GM19463 (cell line): Measurements from ENCODE around the gene CHDH.

Experiments
- ATAC-seq: cut with Tn5 transposase; IDR thresholded peaks from one replicate; pipeline ENCODE4 v1.9.1; 2021; ENCODE audit warnings: mild to moderate bottlenecking, moderate library complexity; ENCODE audit not compliant: unreplicated experiment

CHDH gene

DNA sequence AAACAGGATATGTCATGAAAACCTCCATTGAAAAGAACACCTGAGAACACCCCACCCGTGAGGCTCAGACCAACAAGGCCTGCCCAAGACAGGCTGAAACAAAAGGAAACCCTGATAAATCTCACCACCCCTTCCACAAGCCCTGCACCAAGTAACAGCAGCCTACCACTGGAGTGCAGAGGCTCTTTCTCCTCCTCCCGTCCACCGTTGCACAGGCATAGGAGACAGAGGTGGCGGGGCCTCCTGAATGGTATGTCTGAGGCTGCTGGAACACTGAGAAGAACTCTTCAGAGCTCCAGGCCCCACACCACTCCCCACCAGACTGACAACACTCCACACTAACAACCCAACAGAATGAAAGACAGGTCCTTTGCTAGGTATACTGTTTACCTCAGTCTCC lies 21.4 kb downstream of the CHDH start:
- ATAC-seq = no peak

DNA sequence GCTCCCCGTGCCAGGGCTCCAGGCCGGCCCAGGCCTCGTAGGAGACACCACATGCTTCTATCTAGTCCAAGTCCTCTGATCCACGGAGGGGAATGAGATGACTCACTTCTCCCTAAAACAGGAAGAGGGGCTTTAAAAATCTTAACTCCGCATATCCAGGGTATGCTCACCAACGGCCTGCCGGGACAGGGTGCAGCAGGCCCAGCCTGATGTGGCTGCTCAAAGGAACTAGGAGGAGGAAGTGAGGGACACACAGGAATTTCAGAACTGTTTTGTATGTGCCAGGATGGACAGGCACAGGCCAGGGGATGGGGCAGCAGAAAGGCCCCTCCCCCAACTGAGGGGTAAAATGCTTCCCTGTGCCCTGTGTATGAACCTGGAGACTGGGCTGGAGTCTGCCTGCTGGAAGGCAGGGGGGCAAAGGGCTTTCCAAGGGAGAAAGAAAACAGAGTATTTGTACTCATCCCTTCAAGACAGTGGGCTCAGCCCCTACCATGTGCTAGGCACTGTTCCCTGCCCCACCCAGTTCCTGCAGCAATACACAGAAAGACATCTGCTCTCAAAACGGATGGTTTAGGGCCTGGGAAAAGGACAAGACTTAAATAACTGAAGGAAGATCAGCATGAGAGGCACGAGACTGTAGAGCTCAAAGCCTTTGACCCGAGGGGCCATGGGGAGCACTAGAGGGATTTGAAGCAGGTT lies 22.1 kb downstream of the CHDH start:
- no peak for ATAC-seq

GRCh38 chr3:53823026-53823955 lies 22.9 kb downstream of the CHDH start:
- no peak for ATAC-seq

DNA sequence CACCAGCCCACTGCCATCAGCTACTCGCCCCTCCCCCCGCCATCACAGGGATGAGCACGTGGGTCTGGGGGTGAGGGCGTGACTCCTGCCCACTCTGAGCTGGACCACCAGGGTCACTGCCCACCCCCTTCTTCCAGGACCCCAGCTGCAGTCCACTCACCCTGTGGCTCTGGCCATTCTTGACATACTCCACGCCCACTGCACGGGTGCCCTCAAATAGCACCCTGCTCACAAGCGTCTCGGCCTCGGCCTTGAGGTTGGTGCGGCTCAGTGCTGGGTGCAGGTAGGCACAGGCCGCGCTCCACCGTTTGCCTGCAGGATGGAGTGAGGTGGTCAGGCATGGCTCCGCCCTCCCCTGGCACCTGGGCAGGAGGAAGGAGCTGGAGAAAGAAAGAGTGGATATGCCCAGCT lies 23.9 kb downstream of the CHDH start:
- no peak for ATAC-seq

- ATAC-seq = no peak
Measured at GRCh38 chr3:53821631-53822121, 24.5 kb downstream of the CHDH start.

GRCh38 chr3:53820756-53821580 lies 25.3 kb downstream of the CHDH start:
- ATAC-seq = no peak

DNA sequence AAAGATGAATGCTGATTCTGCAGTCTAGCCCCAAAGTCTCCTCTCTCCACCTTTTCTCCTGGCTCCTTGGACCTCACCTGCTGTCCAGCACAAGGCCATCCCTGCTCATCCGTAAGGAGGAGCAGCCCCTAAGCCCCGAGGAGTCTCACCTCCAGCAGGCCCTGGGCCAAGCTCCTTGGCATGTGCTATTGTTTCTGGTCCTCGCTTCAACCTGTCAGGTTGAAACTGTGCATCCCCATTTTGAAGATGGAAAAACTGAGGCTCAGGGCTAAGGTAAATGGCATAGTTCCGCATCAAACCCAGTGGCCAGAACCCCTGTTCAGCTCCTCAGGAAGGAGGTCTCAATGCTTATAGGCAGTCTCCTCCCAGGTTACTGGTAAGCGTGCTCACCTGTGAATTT lies 26.1 kb downstream of the CHDH start:
- ATAC-seq = no peak

- ATAC-seq = no peak
Measured at GRCh38 chr3:53819163-53819868, 26.9 kb downstream of the CHDH start.

GRCh38 chr3:53818221-53819162 lies 27.7 kb downstream of the CHDH start:
- no peak for ATAC-seq

GRCh38 chr3:53817809-53818208 lies 28.4 kb downstream of the CHDH start:
- no peak for ATAC-seq

DNA sequence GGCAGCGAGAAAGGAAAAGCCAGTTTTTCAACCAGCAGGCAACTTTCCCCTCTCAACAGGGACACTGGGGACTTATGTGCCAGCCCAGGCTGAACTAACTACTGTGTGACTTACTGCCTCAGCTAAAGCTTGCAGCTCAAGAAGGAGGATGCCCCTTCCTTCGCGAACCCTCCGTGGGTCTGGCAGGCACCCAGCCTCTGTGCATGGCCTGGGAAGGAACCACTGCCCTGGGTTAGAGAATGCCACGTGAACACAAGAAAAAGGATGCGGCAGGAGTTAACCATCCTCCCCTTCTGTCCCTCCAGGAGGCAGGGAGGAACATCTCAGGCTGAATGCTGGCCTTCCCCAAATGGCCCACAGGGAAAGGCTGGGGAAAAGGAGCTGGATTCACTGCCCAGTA lies 29.0 kb downstream of the CHDH start:
- ATAC-seq = no peak

GRCh38 chr3:53816425-53816824 lies 29.8 kb downstream of the CHDH start:
- no peak for ATAC-seq

DNA sequence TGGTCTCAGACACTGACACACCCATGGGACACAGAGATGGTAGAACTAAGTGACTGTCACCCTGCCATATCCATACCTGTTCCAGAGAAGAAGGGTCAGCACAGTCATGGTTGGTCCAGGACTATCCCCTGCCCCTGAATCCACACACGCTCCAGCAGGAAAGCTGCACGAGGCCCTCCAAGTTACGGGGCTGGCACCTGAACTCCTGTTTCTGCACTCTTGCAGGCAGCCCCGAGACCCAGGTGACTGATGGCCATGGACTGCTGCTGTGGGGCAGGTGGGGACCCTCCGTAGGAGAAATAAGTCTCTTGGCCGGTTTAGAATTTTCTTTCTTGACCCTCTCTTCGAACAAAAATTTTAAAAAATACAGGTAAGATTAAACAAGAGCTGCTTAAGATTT lies 30.6 kb downstream of the CHDH start:
- ATAC-seq = no peak

- ATAC-seq = no peak
Measured at GRCh38 chr3:53815067-53815466, 31.2 kb downstream of the CHDH start.

- ATAC-seq = no peak
Measured at GRCh38 chr3:53813876-53814275, 32.3 kb downstream of the CHDH start.

DNA sequence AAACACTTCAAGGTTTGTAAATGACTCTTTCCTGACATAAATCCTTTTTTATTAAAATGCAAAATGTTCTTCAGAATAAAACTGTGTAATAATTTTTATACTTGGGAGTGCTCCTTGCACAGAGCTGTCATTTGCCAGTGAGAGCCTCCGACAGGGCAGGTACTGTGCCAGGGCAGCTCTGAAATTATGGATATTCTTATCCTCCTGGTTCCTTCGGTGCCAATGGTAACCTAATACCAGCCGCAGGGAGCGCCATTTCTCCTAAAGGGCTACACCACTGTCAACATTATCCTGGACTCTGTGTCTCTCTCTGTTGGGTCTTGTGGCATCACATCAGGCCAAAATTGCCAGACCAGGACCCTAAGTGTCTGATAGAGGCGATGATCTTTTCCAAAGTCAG lies 33.0 kb downstream of the CHDH start:
- no peak for ATAC-seq

DNA sequence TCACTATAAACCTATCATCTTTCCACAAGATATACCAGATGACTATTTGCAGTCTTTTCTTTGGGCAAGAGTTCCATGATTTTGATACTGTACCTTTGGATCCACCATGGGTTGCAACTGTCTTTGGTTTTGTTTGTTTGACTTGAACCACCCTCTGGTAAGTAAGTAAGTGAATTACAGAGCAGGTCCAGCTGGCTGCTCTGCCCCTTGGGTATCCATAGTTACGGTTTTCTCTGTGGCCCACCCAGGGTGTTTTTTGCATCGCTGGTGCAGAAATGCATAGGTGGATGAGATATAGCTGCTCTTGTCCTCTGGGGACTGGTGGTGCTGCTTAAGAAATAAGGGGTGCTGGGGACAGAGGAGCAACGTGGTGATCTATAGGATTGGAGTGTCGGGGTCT lies 33.8 kb downstream of the CHDH start:
- ATAC-seq = no peak

DNA sequence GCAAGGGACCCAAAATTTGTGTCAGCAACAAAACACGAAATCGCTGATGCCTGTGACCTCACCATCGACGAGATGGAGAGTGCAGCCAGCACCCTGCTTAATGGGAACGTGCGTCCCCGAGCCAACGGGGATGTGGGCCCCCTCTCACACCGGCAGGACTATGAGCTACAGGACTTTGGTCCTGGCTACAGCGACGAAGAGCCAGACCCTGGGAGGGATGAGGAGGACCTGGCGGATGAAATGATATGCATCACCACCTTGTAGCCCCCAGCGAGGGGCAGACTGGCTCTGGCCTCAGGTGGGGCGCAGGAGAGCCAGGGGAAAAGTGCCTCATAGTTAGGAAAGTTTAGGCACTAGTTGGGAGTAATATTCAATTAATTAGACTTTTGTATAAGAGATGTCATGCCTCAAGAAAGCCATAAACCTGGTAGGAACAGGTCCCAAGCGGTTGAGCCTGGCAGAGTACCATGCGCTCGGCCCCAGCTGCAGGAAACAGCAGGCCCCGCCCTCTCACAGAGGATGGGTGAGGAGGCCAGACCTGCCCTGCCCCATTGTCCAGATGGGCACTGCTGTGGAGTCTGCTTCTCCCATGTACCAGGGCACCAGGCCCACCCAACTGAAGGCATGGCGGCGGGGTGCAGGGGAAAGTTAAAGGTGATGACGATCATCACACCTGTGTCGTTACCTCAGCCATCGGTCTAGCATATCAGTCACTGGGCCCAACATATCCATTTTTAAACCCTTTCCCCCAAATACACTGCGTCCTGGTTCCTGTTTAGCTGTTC lies 34.9 kb downstream of the CHDH start:
- ATAC-seq = no peak
